IMR-90 (cell line): Measurements from ENCODE around the gene EP300. TPM values are rescaled to one million over a fixed set of nuclear protein-coding genes. Genes with fewer than 3 reads are reported as not detected.

Experiments used
- ATAC-seq: fragments of 200-7000 bp; cut with Tn5 transposase; 2 replicates; pipeline ENCODE4 v1.9.1; 2020; ENCODE audit warnings: low read depth, mild to moderate bottlenecking, moderate library complexity
- BruUV-seq: library from RNA; stranded (reverse); fragments of 400-500 nt; replicated peaks from 2 replicates; lab custom pipeline; 2021; lab: Mats Ljungman, UMichigan
- CTCF ChIA-PET: fragments of 300-600 bp; formaldehyde crosslinking; extraction: SDS; loops from one replicate; lab custom pipeline; 2021; ENCODE audit warnings: antibody characterized with exemption; lab: Yijun Ruan, JAX
- POLR2A ChIA-PET: fragments of 300-600 bp; sonication (Branson Sonifier 250); formaldehyde crosslinking; loops from one replicate; lab custom pipeline; 2022; ENCODE audit warnings: antibody characterized with exemption; ENCODE audit not compliant: unreplicated experiment; lab: Charles Lee
- DNase-seq: peaks from one replicate; pipeline ENCODE4 v3.0.0; 2013
- H2AFZ ChIP-seq: replicated peaks from 2 replicates; pipeline ENCODE3; 2013; ENCODE audit warnings: low read length, mild to moderate bottlenecking; ENCODE audit not compliant: poor library complexity
- H2AK5ac ChIP-seq: 2 replicates; pipeline ENCODE4 v1.6.1; 2013; ENCODE audit warnings: low read depth, low read length, inconsistent platforms
- H2AK9ac ChIP-seq: replicated peaks from 2 replicates; pipeline ENCODE3; 2013; ENCODE audit warnings: mild to moderate bottlenecking, low read depth, low read length, moderate library complexity; ENCODE audit not compliant: poor library complexity
- H2BK120ac ChIP-seq: 2 replicates; pipeline ENCODE4 v1.6.1; 2013; ENCODE audit warnings: low read depth, low read length, inconsistent platforms
- H2BK15ac ChIP-seq: 3 replicates; pipeline ENCODE4 v1.6.1; 2013; ENCODE audit warnings: low read depth, low read length, inconsistent platforms
- H2BK20ac ChIP-seq: 2 replicates; pipeline ENCODE4 v1.6.1; 2013; ENCODE audit warnings: low read depth, mild to moderate bottlenecking, inconsistent platforms, low read length, moderate library complexity
- H2BK5ac ChIP-seq: 2 replicates; pipeline ENCODE4 v1.6.1; 2013; ENCODE audit warnings: mild to moderate bottlenecking, low read depth, low read length, inconsistent platforms; ENCODE audit not compliant: poor library complexity, severe bottlenecking
- H3K14ac ChIP-seq: replicated peaks from 2 replicates; pipeline ENCODE4 v1.6.1; 2013; ENCODE audit warnings: low read depth, low read length, inconsistent platforms
- H3K18ac ChIP-seq: 2 replicates; pipeline ENCODE4 v1.6.1; 2013; ENCODE audit warnings: low read depth, low read length, control low read depth
- H3K23ac ChIP-seq: 2 replicates; pipeline ENCODE4 v1.6.1; 2013; ENCODE audit warnings: low read depth, low read length, inconsistent platforms
- H3K27ac ChIP-seq: 2 replicates; pipeline ENCODE4 v1.5.1; 2013; ENCODE audit warnings: mild to moderate bottlenecking, control low read depth, low read length; ENCODE audit not compliant: insufficient read depth
- H3K27me3 ChIP-seq: 2 replicates; pipeline ENCODE4 v1.6.1; 2013; ENCODE audit warnings: low read length; ENCODE audit not compliant: control insufficient read depth, insufficient read depth
- H3K36me3 ChIP-seq: 2 replicates; pipeline ENCODE4 v1.6.1; 2013; ENCODE audit warnings: low read length, mixed read lengths; ENCODE audit not compliant: control insufficient read depth, insufficient read depth
- H3K4ac ChIP-seq: 2 replicates; pipeline ENCODE4 v1.6.1; 2013; ENCODE audit warnings: low read depth, low read length, inconsistent platforms
- H3K4me1 ChIP-seq: 2 replicates; pipeline ENCODE4 v1.6.1; 2013; ENCODE audit warnings: low read length, mixed read lengths; ENCODE audit not compliant: control insufficient read depth, insufficient read depth
- H3K4me2 ChIP-seq: 2 replicates; pipeline ENCODE4 v1.6.1; 2013; ENCODE audit warnings: low read depth, mild to moderate bottlenecking, control low read depth, low read length, moderate library complexity
- H3K4me3 ChIP-seq: 2 replicates; pipeline ENCODE4 v1.5.1; 2013; ENCODE audit warnings: low read depth, mild to moderate bottlenecking, control low read depth, low read length, moderate library complexity; ENCODE audit not compliant: insufficient read depth
- H3K56ac ChIP-seq: 2 replicates; pipeline ENCODE4 v1.6.1; 2013; ENCODE audit warnings: low read length, inconsistent platforms; ENCODE audit not compliant: insufficient read depth; ENCODE audit errors: extremely low read depth
- H3K79me1 ChIP-seq, 2 experiments: 2 replicates each; pipeline ENCODE4 v1.6.1; 2013; ENCODE audit warnings: low read length in 2 of 2, inconsistent platforms in 1 of 2, low read depth in 1 of 2
- H3K9ac ChIP-seq: 2 replicates; pipeline ENCODE4 v1.6.1; 2013; ENCODE audit warnings: low read depth, low read length, control low read depth
- H3K9me1 ChIP-seq: 2 replicates; pipeline ENCODE4 v1.6.1; 2013; ENCODE audit warnings: low read length, inconsistent platforms; ENCODE audit not compliant: insufficient read depth
- H3K9me3 ChIP-seq: 2 replicates; pipeline ENCODE4 v1.6.1; 2013; ENCODE audit warnings: low read length; ENCODE audit not compliant: control insufficient read depth, insufficient read depth
- H4K20me1 ChIP-seq: 2 replicates; pipeline ENCODE4 v1.6.1; 2013; ENCODE audit warnings: low read length, inconsistent platforms; ENCODE audit not compliant: insufficient read depth
- H4K5ac ChIP-seq: 2 replicates; pipeline ENCODE4 v1.6.1; 2013; ENCODE audit warnings: mild to moderate bottlenecking, low read depth, low read length, control low read depth
- H4K8ac ChIP-seq, 2 experiments: 2 replicates each; pipeline ENCODE4 v1.6.1; 2013; ENCODE audit warnings: low read depth in 2 of 2, low read length in 2 of 2, control low read depth in 1 of 2, inconsistent platforms in 1 of 2
- H4K91ac ChIP-seq: 2 replicates; pipeline ENCODE4 v1.6.1; 2013; ENCODE audit warnings: low read depth, low read length, inconsistent platforms; ENCODE audit not compliant: insufficient read depth
- RCOR1 ChIP-seq: IDR thresholded peaks from 2 replicates; pipeline ENCODE4 v1.6.1; 2012; ENCODE audit warnings: mild to moderate bottlenecking, low read length, improper control_type of control experiment; ENCODE audit not compliant: insufficient replicate concordance
- WGBS, 2 experiments: methylation state at CpG; one replicate each; pipeline versions ENCODE4 v1.1.5 to v1.1.7; 2013; ENCODE audit warnings: missing lambda C conversion rate in 2 of 2; ENCODE audit not compliant: insufficient read length in 1 of 2; ENCODE audit errors: extremely low coverage in 2 of 2; 5-methylcytosine and 5-hydroxymethylcytosine counted together
- dilution Hi-C: fragments of 300-500 bp; cut with HindIII; formaldehyde crosslinking; loops from one replicate; pipeline ENCODE4 v1.14.3; 2018; ENCODE audit warnings: low sequenced_read_pairs; ENCODE audit not compliant: unreplicated experiment
- in situ Hi-C: fragments of 300-500 bp; cut with MboI; formaldehyde crosslinking; loops from 3 replicates; pipeline ENCODE4 v1.14.3; 2019; ENCODE audit warnings: low sequenced_read_pairs, inconsistent platforms, mixed read lengths
- intact Hi-C: fragments of 100-400 bp; cut with micrococcal nuclease; formaldehyde crosslinking; loops from 2 replicates; pipeline ENCODE4 v1.10.0; 2022
- polyA plus RNA-seq, 3 experiments: library from polyadenylated mRNA; depleted of rRNA; stranded (reverse); fragments of >200 nt; gene quantifications; 2 replicates each; pipeline ENCODE4 v1.2.3, GENCODE V29; 2012; ENCODE audit warnings: low replicate concordance in 1 of 3
- total RNA-seq: library from RNA; depleted of rRNA; stranded (reverse); fragments of >200 nt; gene quantifications from 2 replicates; pipeline ENCODE4 v1.2.3, GENCODE V29; 2012

EP300 gene
- total and polyA plus RNA-seq, 2 of the 4 experiments (the other 2 are of a cell fraction): 23.3 to 27.4 TPM

GRCh38 chr22:41226723-41227655 lies 134.6 kb downstream of the EP300 start:
- no peak for DNase-seq
- Histone ChIP-seq H4K5ac (no peak overlapping the region), H4K8ac (no peak overlapping the region)

More at GRCh38 chr22:41226723-41227655, 134.6 kb downstream of the EP300 start:
- Histone ChIP-seq H3K27me3 (no peaks in the 10 kb centered on the region), H3K4me1 (no peaks in the 10 kb centered on the region), H4K91ac (no peak overlapping the region), H3K4me3 (no peak overlapping the region), H2BK120ac (no peak overlapping the region), H3K4ac (no peak overlapping the region), H2BK5ac (no peak overlapping the region), H3K14ac (no peak overlapping the region), H3K4me2 (no peak overlapping the region), H3K79me1 (peaks cover 0 to 5% of the 10 kb centered on the region in 2 experiments; a peak in 1 of 4 replicates), H4K20me1 (no peaks in the 10 kb centered on the region), H3K36me3 (peaks cover 57% of the 10 kb centered on the region), H3K9ac (no peak overlapping the region), H3K23ac (no peak overlapping the region), H3K18ac (no peak overlapping the region), H2AFZ (no peak overlapping the region), H3K9me1 (peaks cover 11% of the 10 kb centered on the region; the same call in 1 of the 2 replicates), H2BK20ac (no peak overlapping the region), H2AK5ac (no peak overlapping the region), H3K56ac (no peak overlapping the region), H2AK9ac (peak overlapping the region; percentile 16), H3K9me3 (no peaks in the 10 kb centered on the region), H3K27ac (no peak overlapping the region), H2BK15ac (no peak overlapping the region)
- ATAC-seq: no peak
- in situ Hi-C loops: no loop called here
- no TSS peak for BruUV-seq
- intact Hi-C loops: no loop called here
- POLR2A ChIA-PET: no interaction called here
- TF ChIP-seq RCOR1: no peak
- CTCF ChIA-PET: no interaction called here
- WGBS, 2 experiments: 98% methylated on average over 16 of the region's 26 CpGs; no CpG with 5 or more reads in 1 of the 2 experiments
- dilution Hi-C loops: no loop called here
